PC-3 (cell line): ENCODE measurements around the gene TSPAN16. TPM values are rescaled to one million over a fixed set of nuclear protein-coding genes. Genes with fewer than 3 reads are reported as not detected.

Experiments used
- ATAC-seq: fragments of 200-7000 bp; cut with Tn5 transposase; 2 replicates; pipeline ENCODE4 v1.9.1; 2020; ENCODE audit warnings: mild to moderate bottlenecking, moderate library complexity
- BruUV-seq: library from RNA; stranded (reverse); fragments of 400-500 nt; replicated peaks from 2 replicates; lab custom pipeline; 2021; lab: Mats Ljungman, UMichigan
- CTCF ChIA-PET: fragments of 300-600 bp; sonication (Branson Sonifier 250); formaldehyde crosslinking; loops from one replicate; lab custom pipeline; 2022; ENCODE audit warnings: antibody characterized with exemption; lab: Charles Lee
- POLR2A ChIA-PET: fragments of 300-600 bp; sonication (Branson Sonifier 250); formaldehyde crosslinking; loops from one replicate; lab custom pipeline; 2022; ENCODE audit warnings: antibody characterized with exemption; ENCODE audit not compliant: unreplicated experiment; lab: Charles Lee
- DNase-seq: peaks from one replicate; pipeline ENCODE4 v3.0.0-alpha.2; 2015
- H2AFZ ChIP-seq: fragments of 300-600 bp; sonication (generic); 2 replicates; pipeline ENCODE4 v1.6.0; 2016; ENCODE audit warnings: antibody characterized with exemption, low read length
- H3F3A ChIP-seq: fragments of 300-600 bp; sonication (generic); one replicate; pipeline ENCODE4 v1.6.0; 2017; ENCODE audit warnings: antibody characterized with exemption, low read length, control low read depth, mild to moderate bottlenecking; ENCODE audit not compliant: unreplicated experiment
- H3K27ac ChIP-seq: fragments of 300-600 bp; sonication (generic); 2 replicates; pipeline ENCODE4 v1.5.1; 2016; ENCODE audit warnings: mild to moderate bottlenecking, low read length
- H3K27me3 ChIP-seq: fragments of 300-600 bp; sonication (generic); 2 replicates; pipeline ENCODE4 v1.6.1; 2016; ENCODE audit warnings: low read length, mixed read lengths
- H3K36me3 ChIP-seq: fragments of 300-600 bp; sonication (generic); 2 replicates; pipeline ENCODE4 v1.6.1; 2016; ENCODE audit warnings: low read depth, mixed run types, low read length, mixed read lengths
- H3K4me1 ChIP-seq: fragments of 300-600 bp; sonication (generic); 2 replicates; pipeline ENCODE4 v1.5.1; 2016; ENCODE audit warnings: low read length; ENCODE audit not compliant: insufficient read depth
- H3K4me2 ChIP-seq: fragments of 300-600 bp; sonication (generic); 2 replicates; pipeline ENCODE4 v1.6.0; 2016; ENCODE audit warnings: low read length
- H3K4me3 ChIP-seq: fragments of 300-600 bp; sonication (generic); 2 replicates; pipeline ENCODE4 v1.5.1; 2016; ENCODE audit warnings: mild to moderate bottlenecking, low read length, mixed read lengths
- H3K79me2 ChIP-seq: fragments of 300-600 bp; sonication (generic); 2 replicates; pipeline ENCODE4 v1.6.1; 2017; ENCODE audit warnings: low read length, mixed read lengths
- H3K9ac ChIP-seq: fragments of 300-600 bp; sonication (generic); 2 replicates; pipeline ENCODE4 v1.6.0; 2016; ENCODE audit warnings: mild to moderate bottlenecking, low read length
- H3K9me2 ChIP-seq: fragments of 300-600 bp; sonication (generic); replicated peaks from 2 replicates; pipeline ENCODE4 v1.6.1; 2016; ENCODE audit warnings: mixed run types, low read length, mixed read lengths
- H3K9me3 ChIP-seq: fragments of 300-600 bp; sonication (generic); 2 replicates; pipeline ENCODE4 v1.6.1; 2016; ENCODE audit warnings: low read length, mixed read lengths
- H4K20me1 ChIP-seq: fragments of 300-600 bp; sonication (generic); 2 replicates; pipeline ENCODE4 v1.6.1; 2016; ENCODE audit warnings: low read length, mixed read lengths
- CTCF ChIP-seq: fragments of 300-600 bp; sonication (generic); conservative IDR thresholded peaks from 2 replicates; pipeline ENCODE4 v1.5.1; 2017; ENCODE audit warnings: antibody characterized with exemption, low read depth, mild to moderate bottlenecking, low read length
- EZH2 ChIP-seq: fragments of 300-600 bp; sonication (generic); IDR thresholded peaks from one replicate; pipeline ENCODE4 v1.6.1; 2017; ENCODE audit warnings: antibody characterized with exemption, mild to moderate bottlenecking, low read length; ENCODE audit not compliant: unreplicated experiment
- EZH2phosphoT487 ChIP-seq: fragments of 300-600 bp; sonication (generic); IDR thresholded peaks from 2 replicates; pipeline ENCODE4 v1.6.1; 2018; ENCODE audit warnings: mild to moderate bottlenecking, antibody characterized with exemption, low read length, borderline replicate concordance
- intact Hi-C: fragments of 100-400 bp; cut with micrococcal nuclease; formaldehyde crosslinking; loops from 2 replicates; pipeline ENCODE4 v1.9.0; 2023
- total RNA-seq: library from RNA; depleted of rRNA; stranded (reverse); fragments of >200 nt; gene quantifications from 2 replicates; pipeline ENCODE4 v1.2.3, GENCODE V29; 2014

The TSPAN16 gene
- total RNA-seq, 1 experiment from 2014 or later = not detected

- Histone ChIP-seq H3K9me2 (no peaks in the 10 kb centered on the region), H3K4me2 (no peak overlapping the region), H3K36me3 (no peaks in the 10 kb centered on the region), H2AFZ (no peak overlapping the region), H3K9ac (no peak overlapping the region), H3K4me1 (no peaks in the 10 kb centered on the region), H3K79me2 (no peaks in the 10 kb centered on the region), H3K27me3 (no peaks in the 10 kb centered on the region), H3K9me3 (no peaks in the 10 kb centered on the region), H3K4me3 (no peak overlapping the region), H3F3A (no peaks in the 10 kb centered on the region), H3K27ac (no peak overlapping the region), H4K20me1 (no peaks in the 10 kb centered on the region)
- intact Hi-C loops = no loop called here
- DNase-seq = no peak
- CTCF ChIA-PET = no interaction called here
- POLR2A ChIA-PET = interaction anchor here (0.6 kb wide), 1 partner anchor 280 kb away, joined by 14 read pairs; no protein-coding TSS in a partner anchor
- ATAC-seq = no peak
- BruUV-seq = no TSS peak
- no peak for TF ChIP-seq CTCF
- TF ChIP-seq EZH2phosphoT487 = no peak
- no peak for TF ChIP-seq EZH2
Observed at GRCh38 chr19:11279505-11280236, 16.3 kb upstream of the TSPAN16 start.

GRCh38 chr19:11281356-11282049 is 14.5 kb upstream of the TSPAN16 start:
- no peak overlapping the region for H3K27ac ChIP-seq
- POLR2A ChIA-PET = no interaction called here
- H3F3A ChIP-seq = no peaks in the 10 kb centered on the region
- DNase-seq (peak; percentile 45), ATAC-seq (no peak)
- no peaks in the 10 kb centered on the region for H3K36me3 ChIP-seq
- TF ChIP-seq EZH2 = no peak
- CTCF ChIA-PET = no interaction called here
- H3K79me2 ChIP-seq = no peaks in the 10 kb centered on the region
- no peak overlapping the region for H3K4me3 ChIP-seq
- H3K27me3 ChIP-seq = no peaks in the 10 kb centered on the region
- H3K4me2 ChIP-seq = no peak overlapping the region
- H4K20me1 ChIP-seq = no peaks in the 10 kb centered on the region
- intact Hi-C loops = no loop called here
- H3K9me3 ChIP-seq = no peaks in the 10 kb centered on the region
- H3K4me1 ChIP-seq = no peaks in the 10 kb centered on the region
- H2AFZ ChIP-seq = no peak overlapping the region
- BruUV-seq = no TSS peak
- no peak overlapping the region for H3K9ac ChIP-seq
- H3K9me2 ChIP-seq = no peaks in the 10 kb centered on the region

- ChIA-PET POLR2A (no interaction called here), CTCF (interaction anchor here (0.6 kb wide), 1 partner anchor 256 kb away, joined by 3 read pairs; no protein-coding TSS in a partner anchor)
Observed at GRCh38 chr19:11284515-11284914, 11.4 kb upstream of the TSPAN16 start.

More at GRCh38 chr19:11284515-11284914, 11.4 kb upstream of the TSPAN16 start:
- Histone ChIP-seq H3K4me2 (no peak overlapping the region), H3F3A (no peaks in the 10 kb centered on the region), H3K27ac (no peak overlapping the region), H2AFZ (no peak overlapping the region), H3K4me1 (no peaks in the 10 kb centered on the region), H3K9me3 (no peaks in the 10 kb centered on the region), H3K4me3 (no peak overlapping the region), H4K20me1 (no peaks in the 10 kb centered on the region), H3K27me3 (no peaks in the 10 kb centered on the region), H3K36me3 (no peaks in the 10 kb centered on the region), H3K79me2 (no peaks in the 10 kb centered on the region), H3K9me2 (no peaks in the 10 kb centered on the region), H3K9ac (no peak overlapping the region)
- DNase-seq (no peak), ATAC-seq (no peak)
- no peak for TF ChIP-seq EZH2phosphoT487
- TF ChIP-seq CTCF = no peak
- TF ChIP-seq EZH2 = no peak
- intact Hi-C loops = no loop called here
- BruUV-seq = no TSS peak
